ENCODE data around the gene C1orf105. TPM values are rescaled to one million over a fixed set of nuclear protein-coding genes. Genes with fewer than 3 reads are reported as not detected.

C1orf105 gene
- total and polyA plus RNA-seq, 9 donors = not detected

DNA sequence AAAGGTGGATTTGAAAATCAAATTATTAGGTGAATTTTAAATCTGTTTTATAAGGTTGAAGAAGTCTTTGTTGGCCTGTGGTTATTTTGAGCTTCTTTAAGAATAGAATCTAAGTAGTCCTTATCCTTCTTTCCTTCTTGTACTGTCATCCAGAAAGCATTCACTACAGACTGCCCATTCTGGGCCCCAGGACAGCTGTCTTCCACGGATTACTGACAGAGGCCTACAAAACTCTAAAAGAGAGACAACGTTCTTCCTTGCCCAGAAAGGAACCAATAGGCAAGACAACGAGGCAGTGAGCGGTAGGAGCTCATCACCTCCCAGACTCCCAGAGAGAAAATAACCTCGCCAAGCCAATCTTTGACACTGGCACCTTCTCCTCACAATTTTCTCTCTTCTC, 47.8 kb downstream of the C1orf105 start:
- H3K27ac ChIP-seq = no peak overlapping the region
- H3K9me3 ChIP-seq = no peaks in the 10 kb centered on the region
- H3K27me3 ChIP-seq = no peaks in the 10 kb centered on the region
- intact Hi-C loops (cut with DNase I) = no loop called here
- no peaks in the 10 kb centered on the region for H3K36me3 ChIP-seq
- H3K4me1 ChIP-seq (ENCODE audit: insufficient read depth) = no peaks in the 10 kb centered on the region
- DNase-seq = no peak
- TF ChIP-seq POLR2A (IDR thresholded peaks at IDR 0.05) (no peak), CTCF (IDR thresholded peaks at IDR 0.05) (no peak)
- WGBS, 3 donors = 78 to 85% (median 83%) methylated on average over 5 of the region's 5 CpGs
- no peak overlapping the region for H3K4me3 ChIP-seq

DNA sequence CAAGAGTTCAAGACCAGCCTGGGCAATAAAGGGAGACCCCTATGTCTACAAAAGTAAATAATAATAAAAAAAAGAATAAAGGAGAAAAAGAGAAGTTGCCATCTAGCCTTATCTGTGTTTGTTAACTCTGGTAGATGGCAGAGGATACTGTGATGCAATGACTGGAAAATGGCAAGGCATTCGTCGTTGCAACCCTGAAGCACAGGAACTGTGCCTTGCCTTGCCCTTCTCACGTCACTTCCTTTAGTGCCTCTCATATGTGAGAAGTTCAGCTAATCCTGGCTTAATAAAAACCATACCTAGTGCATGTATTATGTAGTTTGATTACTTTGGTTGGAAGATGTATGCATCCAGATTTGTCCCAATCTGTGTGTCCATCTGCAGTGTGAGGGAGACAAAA, 49.2 kb downstream of the C1orf105 start:
- Histone ChIP-seq H3K27me3 (no peaks in the 10 kb centered on the region), H3K27ac (no peak overlapping the region), H3K36me3 (no peaks in the 10 kb centered on the region), H3K4me1 (ENCODE audit: insufficient read depth) (no peaks in the 10 kb centered on the region), H3K4me3 (no peak overlapping the region), H3K9me3 (no peaks in the 10 kb centered on the region)
- DNase-seq = no peak
- 91 to 96% (median 96%) methylated on average over 3 of the region's 3 CpGs for WGBS, 3 donors
- TF ChIP-seq CTCF (IDR thresholded peaks at IDR 0.05) = no peak
- TF ChIP-seq EP300 (IDR thresholded peaks at IDR 0.05) = no peak
- TF ChIP-seq POLR2A (IDR thresholded peaks at IDR 0.05) = no peak
- intact Hi-C loops (cut with DNase I) = no loop called here

- H3K4me1 ChIP-seq (ENCODE audit: insufficient read depth) = no peaks in the 10 kb centered on the region
Observed at GRCh38 chr1:172470149-172470548, 49.7 kb downstream of the C1orf105 start.

DNA sequence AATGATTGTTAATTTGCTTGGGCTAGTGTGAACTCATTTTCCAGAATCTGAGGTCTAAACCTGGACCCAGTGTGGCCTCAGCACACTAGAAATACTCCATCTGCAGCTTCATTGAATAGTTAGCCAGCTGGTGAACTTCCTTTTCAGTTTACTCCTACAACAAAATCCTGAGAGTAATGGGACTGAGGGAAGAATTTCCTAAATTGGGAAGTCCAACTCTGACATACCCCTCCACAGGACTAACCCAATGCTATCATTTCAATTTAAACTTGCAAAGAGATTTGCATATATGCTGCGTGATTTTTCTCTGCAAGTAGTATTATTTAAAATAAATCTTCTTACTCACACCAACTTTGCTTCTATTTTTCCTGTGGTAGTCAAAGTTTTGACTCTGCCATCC, 51.2 kb downstream of the C1orf105 start:
- no peak overlapping the region for H3K27ac ChIP-seq
- H3K4me3 ChIP-seq = no peak overlapping the region
- no peak for TF ChIP-seq EP300 (IDR thresholded peaks at IDR 0.05)
- H3K36me3 ChIP-seq = no peaks in the 10 kb centered on the region
- no peaks in the 10 kb centered on the region for H3K9me3 ChIP-seq
- no peaks in the 10 kb centered on the region for H3K27me3 ChIP-seq
- no peak for DNase-seq
- intact Hi-C loops (cut with DNase I) = no loop called here
- WGBS, 3 donors = 94 to 97% (median 97%) methylated on average over 1 of the region's 1 CpG
- no peaks in the 10 kb centered on the region for H3K4me1 ChIP-seq (ENCODE audit: insufficient read depth)

More at GRCh38 chr1:172470149-172470548, 49.7 kb downstream of the C1orf105 start:
- DNase-seq = no peak
- WGBS, 3 donors = 66 to 85% (median 73%) methylated on average over 2 of the region's 2 CpGs
- Histone ChIP-seq H3K9me3 (no peaks in the 10 kb centered on the region), H3K36me3 (no peaks in the 10 kb centered on the region), H3K27me3 (no peaks in the 10 kb centered on the region), H3K4me3 (no peak overlapping the region), H3K27ac (no peak overlapping the region)
- TF ChIP-seq EP300 (IDR thresholded peaks at IDR 0.05) = no peak
- TF ChIP-seq CTCF (IDR thresholded peaks at IDR 0.05) = no peak
- TF ChIP-seq POLR2A (IDR thresholded peaks at IDR 0.05) = no peak
- intact Hi-C loops (cut with DNase I) = no loop called here

- no peak for DNase-seq
- WGBS, 3 donors = 44 to 82% (median 48%) methylated on average over 1 of the region's 1 CpG
- Histone ChIP-seq H3K27me3 (no peaks in the 10 kb centered on the region), H3K4me3 (no peak overlapping the region), H3K9me3 (no peaks in the 10 kb centered on the region), H3K36me3 (no peaks in the 10 kb centered on the region), H3K27ac (no peak overlapping the region), H3K4me1 (ENCODE audit: insufficient read depth) (no peaks in the 10 kb centered on the region)
- TF ChIP-seq CTCF (IDR thresholded peaks at IDR 0.05) (no peak), POLR2A (IDR thresholded peaks at IDR 0.05) (no peak), EP300 (IDR thresholded peaks at IDR 0.05) (no peak)
- intact Hi-C loops (cut with DNase I) = no loop called here
Observed at GRCh38 chr1:172472495-172472894, 52.0 kb downstream of the C1orf105 start.
